Stomach (tissue), 9 donors: ENCODE measurements around the gene ADD2. TPM values are rescaled to one million over a fixed set of nuclear protein-coding genes. Genes with fewer than 3 reads are reported as not detected.

Source experiments
- DNase-seq, 2 donors: peaks; one replicate each; pipeline versions ENCODE4 v3.0.0 to v3.0.0-alpha.2; 2013 to 2019
- H3K27ac ChIP-seq, 5 donors: fragments of 200-600 bp in 4 of 5; sonication (generic) in 4 of 5; one replicate each; pipeline ENCODE4 v1.5.1; 2013 to 2019; ENCODE audit warnings: mild to moderate bottlenecking in 1 of 5, moderate library complexity in 1 of 5
- H3K27me3 ChIP-seq, 3 donors: fragments of 200-600 bp; sonication (generic); one replicate each; pipeline ENCODE4 v1.5.1; 2017 to 2019; ENCODE audit warnings: mixed run types in 1 of 3
- H3K36me3 ChIP-seq, 4 donors: fragments of 200-600 bp; sonication (generic); 1 replicate in 3 of 4; 2 replicates in 1 of 4; pipeline ENCODE4 v1.5.1; 2016 to 2019
- H3K4me1 ChIP-seq, 4 donors: fragments of 200-600 bp; sonication (generic); one replicate each; pipeline ENCODE4 v1.5.1; 2016 to 2019
- H3K4me3 ChIP-seq, 4 donors: fragments of 200-600 bp; sonication (generic) in 3 of 4; one replicate each; pipeline ENCODE4 v1.5.1; 2016 to 2019; ENCODE audit warnings: mild to moderate bottlenecking in 1 of 4
- H3K9me3 ChIP-seq, 4 donors: fragments of 200-600 bp; sonication (generic); one replicate each; pipeline ENCODE4 v1.5.1; 2016 to 2019
- CTCF ChIP-seq, 7 experiments: fragments of 450-650 bp in 4 of 7; fragments of 200-600 bp in 3 of 7; sonication (generic) in 3 of 7; IDR thresholded peaks; one replicate each; pipeline ENCODE4 v1.5.1; 2016 to 2019; ENCODE audit warnings: antibody characterized with exemption in 7 of 7, control low read depth in 2 of 7, mild to moderate bottlenecking in 1 of 7
- EP300 ChIP-seq: sonication (generic); formaldehyde crosslinking; IDR thresholded peaks from one replicate; pipeline ENCODE4 v1.6.1; 2017; ENCODE audit warnings: antibody characterized with exemption
- POLR2A ChIP-seq, 4 donors: fragments of 450-650 bp; IDR thresholded peaks; one replicate each; pipeline ENCODE4 v1.6.1; 2016; ENCODE audit warnings: antibody characterized with exemption in 4 of 4, control low read depth in 2 of 4, mild to moderate bottlenecking in 1 of 4, moderate library complexity in 1 of 4
- POLR2AphosphoS5 ChIP-seq, 3 donors: sonication (generic); formaldehyde crosslinking; IDR thresholded peaks; one replicate each; pipeline ENCODE4 v1.6.1; 2016; ENCODE audit warnings: antibody characterized with exemption in 3 of 3
- WGBS, 5 donors: extraction: QIAGEN DNeasy Blood & Tissue Kit in 3 of 5; methylation state at CpG; one replicate each; pipeline versions ENCODE4 v1.1.5 to v1.1.7; 2013 to 2018; 5-methylcytosine and 5-hydroxymethylcytosine counted together
- intact Hi-C: fragments of 100-400 bp; cut with DNase I; formaldehyde crosslinking; loops from one replicate; pipeline ENCODE4 v1.15.1; 2023; ENCODE audit warnings: low total_unique reads
- polyA plus RNA-seq, 3 donors: library from polyadenylated mRNA; stranded (reverse); fragments of 200-250 nt; gene quantifications; one replicate each; pipeline ENCODE4 v1.2.3, GENCODE V29; 2013
- total RNA-seq, 5 donors: library from RNA; depleted of rRNA; stranded (reverse); fragments of >200 nt; gene quantifications; one replicate each; pipeline versions ENCODE4 v1.1.0 to v1.2.3, GENCODE V29; 2014 to 2016
- donor health status: healthy with polysubstance abuse.
- donor health status: Bipolar disorder and iron deficiency.
- donor health status: healthy.

The ADD2 gene
- total and polyA plus RNA-seq, 8 donors: 0.12 to 5.5 (median 1.5) TPM; not detected in 2

GRCh38 chr2:70779491-70779890 is 11.5 kb upstream of the ADD2 start:
- H3K4me3 ChIP-seq: no peak overlapping the region
- intact Hi-C loops: no loop called here

DNA sequence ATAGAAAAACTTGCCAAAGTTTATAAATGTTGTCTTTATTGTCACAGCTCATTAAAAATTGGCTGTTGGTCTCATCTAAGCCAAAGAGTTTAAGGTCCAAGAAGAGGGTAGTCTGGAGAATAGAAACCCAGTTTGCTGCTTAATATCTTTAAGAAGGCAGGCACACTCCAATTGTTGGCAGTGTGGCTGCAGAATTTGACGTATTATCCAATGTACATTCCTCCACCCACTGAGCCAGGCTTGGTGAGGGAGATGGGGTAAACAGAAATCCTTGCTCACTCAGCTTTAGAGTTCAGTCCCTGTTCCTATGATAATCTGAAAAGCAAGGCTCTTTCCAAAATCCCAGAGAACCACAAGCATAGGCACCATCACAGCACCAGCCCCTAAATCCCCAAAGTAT is 10.7 kb upstream of the ADD2 start:
- no peaks in the 10 kb centered on the region for H3K4me1 ChIP-seq
- no peaks in the 10 kb centered on the region for H3K36me3 ChIP-seq
- intact Hi-C loops: no loop called here
- DNase-seq: no peak
- H3K27me3 ChIP-seq: peaks cover 0 to 49% (median 18%) of the 10 kb centered on the region in 3 donors
- no peak overlapping the region for H3K4me3 ChIP-seq
- no peak for TF ChIP-seq EP300
- no peak for TF ChIP-seq POLR2AphosphoS5 (IDR thresholded peaks at IDR 0.05)
- TF ChIP-seq CTCF (IDR thresholded peaks at IDR 0.05): no peak
- no peak for TF ChIP-seq POLR2A (IDR thresholded peaks at IDR 0.05)
- no peaks in the 10 kb centered on the region for H3K9me3 ChIP-seq
- WGBS, 5 donors: 25 to 39% (median 36%) methylated on average over 1 of the region's 1 CpG
- H3K27ac ChIP-seq: no peak overlapping the region

More at GRCh38 chr2:70779491-70779890, 11.5 kb upstream of the ADD2 start:
- H3K9me3 ChIP-seq: no peaks in the 10 kb centered on the region
- TF ChIP-seq EP300 (no peak), POLR2A (IDR thresholded peaks at IDR 0.05) (no peak), POLR2AphosphoS5 (IDR thresholded peaks at IDR 0.05) (no peak), CTCF (IDR thresholded peaks at IDR 0.05) (no peak)
- H3K4me1 ChIP-seq: no peaks in the 10 kb centered on the region
- no peak overlapping the region for H3K27ac ChIP-seq
- DNase-seq: no peak
- no peaks in the 10 kb centered on the region for H3K36me3 ChIP-seq
- WGBS, 5 donors: 61 to 76% (median 68%) methylated on average over 3 of the region's 3 CpGs
- H3K27me3 ChIP-seq: peaks cover 0 to 41% (median 18%) of the 10 kb centered on the region in 3 donors

GRCh38 chr2:70777450-70777849 is 9.4 kb upstream of the ADD2 start:
- intact Hi-C loops: no loop called here
- H3K4me3 ChIP-seq: no peak overlapping the region
- TF ChIP-seq EP300 (no peak), POLR2AphosphoS5 (IDR thresholded peaks at IDR 0.05) (no peak), CTCF (IDR thresholded peaks at IDR 0.05) (no peak), POLR2A (IDR thresholded peaks at IDR 0.05) (no peak)
- H3K27me3 ChIP-seq: peaks cover 0 to 61% (median 26%) of the 10 kb centered on the region in 3 donors
- no peaks in the 10 kb centered on the region for H3K4me1 ChIP-seq
- WGBS, 5 donors: 60 to 73% (median 63%) methylated on average over 2 of the region's 2 CpGs
- no peaks in the 10 kb centered on the region for H3K9me3 ChIP-seq
- no peak for DNase-seq
- no peak overlapping the region for H3K27ac ChIP-seq
- no peaks in the 10 kb centered on the region for H3K36me3 ChIP-seq

GRCh38 chr2:70776266-70776665 is 8.3 kb upstream of the ADD2 start:
- WGBS, 5 donors: 88 to 96% (median 94%) methylated on average over 3 of the region's 3 CpGs
- Histone ChIP-seq H3K4me3 (no peak overlapping the region), H3K9me3 (no peaks in the 10 kb centered on the region), H3K27ac (no peak overlapping the region), H3K36me3 (no peaks in the 10 kb centered on the region), H3K4me1 (no peaks in the 10 kb centered on the region), H3K27me3 (peaks cover 0 to 67% (median 26%) of the 10 kb centered on the region in 3 donors)
- intact Hi-C loops: no loop called here
- TF ChIP-seq POLR2AphosphoS5 (IDR thresholded peaks at IDR 0.05): no peak
- TF ChIP-seq POLR2A (IDR thresholded peaks at IDR 0.05): no peak
- TF ChIP-seq EP300: no peak
- no peak for TF ChIP-seq CTCF (IDR thresholded peaks at IDR 0.05)
- no peak for DNase-seq
